ENCODE results near the gene KRT15. TPM values are rescaled to one million over a fixed set of nuclear protein-coding genes. Genes with fewer than 3 reads are reported as not detected.

Gene KRT15
- polyA plus RNA-seq, 3 donors, result 0.03 TPM; not detected in 2

GRCh38 chr17:41556931-41557330, 38.2 kb upstream of the KRT15 start:
- no peaks in the 10 kb centered on the region for H3K9me3 Mint-ChIP-seq
- TF ChIP-seq, protein P1, sequence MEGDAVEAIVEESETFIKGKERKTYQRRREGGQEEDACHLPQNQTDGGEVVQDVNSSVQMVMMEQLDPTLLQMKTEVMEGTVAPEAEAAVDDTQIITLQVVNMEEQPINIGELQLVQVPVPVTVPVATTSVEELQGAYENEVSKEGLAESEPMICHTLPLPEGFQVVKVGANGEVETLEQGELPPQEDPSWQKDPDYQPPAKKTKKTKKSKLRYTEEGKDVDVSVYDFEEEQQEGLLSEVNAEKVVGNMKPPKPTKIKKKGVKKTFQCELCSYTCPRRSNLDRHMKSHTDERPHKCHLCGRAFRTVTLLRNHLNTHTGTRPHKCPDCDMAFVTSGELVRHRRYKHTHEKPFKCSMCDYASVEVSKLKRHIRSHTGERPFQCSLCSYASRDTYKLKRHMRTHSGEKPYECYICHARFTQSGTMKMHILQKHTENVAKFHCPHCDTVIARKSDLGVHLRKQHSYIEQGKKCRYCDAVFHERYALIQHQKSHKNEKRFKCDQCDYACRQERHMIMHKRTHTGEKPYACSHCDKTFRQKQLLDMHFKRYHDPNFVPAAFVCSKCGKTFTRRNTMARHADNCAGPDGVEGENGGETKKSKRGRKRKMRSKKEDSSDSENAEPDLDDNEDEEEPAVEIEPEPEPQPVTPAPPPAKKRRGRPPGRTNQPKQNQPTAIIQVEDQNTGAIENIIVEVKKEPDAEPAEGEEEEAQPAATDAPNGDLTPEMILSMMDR (IDR thresholded peaks at IDR 0.05), result no peak

GRCh38 chr17:41556306-41556705, 37.6 kb upstream of the KRT15 start:
- Histone ChIP-seq H3K4me2 (replicated peaks; ENCODE audit: extremely low read depth, low read length, poor library complexity, severe bottlenecking) (no peak overlapping the region), H3K36me3 (replicated peaks in 1 of 2; ENCODE audit: control insufficient read depth in 1 of 2, insufficient read depth in 2 of 2, low read length in 2 of 2) (no peaks in the 10 kb centered on the region), H3K9me3 (replicated peaks in 1 of 2; ENCODE audit: control insufficient read depth in 1 of 2, insufficient read depth in 1 of 2, low read length in 2 of 2) (no peaks in the 10 kb centered on the region), H3K27ac (ENCODE audit: low read depth in 1 of 2, low read length in 2 of 2) (no peak overlapping the region), H2AFZ (ENCODE audit: insufficient read depth, low read depth, low read length, poor library complexity, severe bottlenecking) (no peak overlapping the region), H3K4me1 (ENCODE audit: control insufficient read depth in 1 of 2, insufficient read depth in 2 of 2, low read length in 2 of 2) (no peaks in the 10 kb centered on the region), H3K4me3 (replicated peaks in 1 of 3; ENCODE audit: low read depth in 2 of 3, low read length in 3 of 3) (no peak overlapping the region), H3K79me2 (ENCODE audit: insufficient read depth, low read length) (no peaks in the 10 kb centered on the region), H4K20me1 (ENCODE audit: insufficient read depth, low read length) (no peaks in the 10 kb centered on the region), H3K27me3 (ENCODE audit: control insufficient read depth in 2 of 2, insufficient read depth in 2 of 2, low read length in 2 of 2) (peaks cover 2% of the 10 kb centered on the region in 2 donors), H3K9ac (ENCODE audit: insufficient read depth, low read length, poor library complexity, severe bottlenecking) (no peak overlapping the region)
- peaks cover 3 to 11% (median 5%) of the 10 kb centered on the region in 3 donors for H3K27me3 Mint-ChIP-seq (ENCODE audit: low read depth in 3 of 3)
- no peaks in the 10 kb centered on the region for H3K9me3 Mint-ChIP-seq
- TF ChIP-seq, protein P1 (IDR thresholded peaks at IDR 0.05), result no peak
- no peaks in the 10 kb centered on the region for H3K4me1 Mint-ChIP-seq
- intact Hi-C loops (cut with micrococcal nuclease), result no loop called here
- H3K27ac Mint-ChIP-seq, result no peak overlapping the region
- WGBS (ENCODE audit: insufficient coverage), result 90% methylated on average over 4 of the region's 5 CpGs
- no peaks in the 10 kb centered on the region for H3K36me3 Mint-ChIP-seq
- no peak overlapping the region for H3K4me3 Mint-ChIP-seq
- no peak for DNase-seq

More at GRCh38 chr17:41556931-41557330, 38.2 kb upstream of the KRT15 start:
- Histone ChIP-seq H3K36me3 (replicated peaks in 1 of 2; ENCODE audit: control insufficient read depth in 1 of 2, insufficient read depth in 2 of 2, low read length in 2 of 2) (no peaks in the 10 kb centered on the region), H3K4me2 (replicated peaks; ENCODE audit: extremely low read depth, low read length, poor library complexity, severe bottlenecking) (no peak overlapping the region), H3K27ac (ENCODE audit: low read depth in 1 of 2, low read length in 2 of 2) (no peak overlapping the region), H2AFZ (ENCODE audit: insufficient read depth, low read depth, low read length, poor library complexity, severe bottlenecking) (no peak overlapping the region), H3K4me1 (ENCODE audit: control insufficient read depth in 1 of 2, insufficient read depth in 2 of 2, low read length in 2 of 2) (no peaks in the 10 kb centered on the region), H3K4me3 (replicated peaks in 1 of 3; ENCODE audit: low read depth in 2 of 3, low read length in 3 of 3) (no peak overlapping the region), H3K79me2 (ENCODE audit: insufficient read depth, low read length) (no peaks in the 10 kb centered on the region), H3K27me3 (ENCODE audit: control insufficient read depth in 2 of 2, insufficient read depth in 2 of 2, low read length in 2 of 2) (peaks cover 2% of the 10 kb centered on the region in 2 donors), H3K9ac (ENCODE audit: insufficient read depth, low read length, poor library complexity, severe bottlenecking) (no peak overlapping the region), H3K9me3 (replicated peaks in 1 of 2; ENCODE audit: control insufficient read depth in 1 of 2, insufficient read depth in 1 of 2, low read length in 2 of 2) (no peaks in the 10 kb centered on the region), H4K20me1 (ENCODE audit: insufficient read depth, low read length) (no peaks in the 10 kb centered on the region)
- no peaks in the 10 kb centered on the region for H3K36me3 Mint-ChIP-seq
- DNase-seq, result no peak
- no peak overlapping the region for H3K4me3 Mint-ChIP-seq
- no peak overlapping the region for H3K27ac Mint-ChIP-seq
- H3K27me3 Mint-ChIP-seq (ENCODE audit: low read depth in 3 of 3), result peaks cover 6 to 12% (median 9%) of the 10 kb centered on the region in 3 donors
- 91% methylated on average over 8 of the region's 9 CpGs for WGBS (ENCODE audit: insufficient coverage)
- no peaks in the 10 kb centered on the region for H3K4me1 Mint-ChIP-seq
- intact Hi-C loops (cut with micrococcal nuclease), result no loop called here
